HEK293 (cell line): ENCODE data around the gene LDB2.

Experiments
- YY1 ChIP-seq: fragments of 450-650 bp; formaldehyde crosslinking; IDR thresholded peaks from 2 replicates; pipeline ENCODE4 v1.5.1; 2018; ENCODE audit warnings: missing biosample characterization, missing genetic modification characterization
- ZNF292 ChIP-seq: fragments of 450-650 bp; formaldehyde crosslinking; IDR thresholded peaks from 2 replicates; pipeline ENCODE4 v1.5.1; 2016; ENCODE audit warnings: low read depth, missing biosample characterization, missing genetic modification characterization, borderline replicate concordance
- TF ChIP-seq, protein P1 (sequence below): fragments of 450-650 bp; formaldehyde crosslinking; IDR thresholded peaks from 2 replicates; pipeline ENCODE4 v1.5.1; 2016; ENCODE audit warnings: missing biosample characterization, missing genetic modification characterization, low read depth
- TF ChIP-seq, protein P2 (sequence below): fragments of 450-650 bp; formaldehyde crosslinking; IDR thresholded peaks from 2 replicates; pipeline ENCODE4 v1.5.1; 2017; ENCODE audit warnings: missing biosample characterization, missing genetic modification characterization
- TF ChIP-seq, protein P3 (sequence below): fragments of 450-650 bp; formaldehyde crosslinking; IDR thresholded peaks from 2 replicates; pipeline ENCODE4 v1.5.1; 2017; ENCODE audit warnings: missing biosample characterization, missing genetic modification characterization

DNA sequence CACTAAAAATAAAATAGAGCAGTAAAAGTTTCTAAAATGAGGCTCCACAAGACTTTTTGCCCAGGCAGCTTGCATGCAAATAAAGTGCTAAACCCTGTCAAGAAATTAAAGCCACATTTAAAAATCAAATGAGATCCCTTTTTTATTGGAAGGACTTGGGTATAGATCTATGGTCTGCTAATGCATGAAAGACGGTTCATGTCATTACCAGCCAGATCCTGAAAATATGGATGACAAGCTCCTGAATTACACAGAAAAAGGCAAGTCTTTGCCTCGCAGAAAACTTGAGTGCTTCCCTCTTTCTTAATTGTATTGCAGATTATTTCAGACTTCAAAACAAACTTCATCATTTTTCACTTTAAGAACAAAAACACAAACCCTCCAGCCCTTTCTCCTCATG lies 169.6 kb downstream of the LDB2 start:
- TF ChIP-seq, protein P1, sequence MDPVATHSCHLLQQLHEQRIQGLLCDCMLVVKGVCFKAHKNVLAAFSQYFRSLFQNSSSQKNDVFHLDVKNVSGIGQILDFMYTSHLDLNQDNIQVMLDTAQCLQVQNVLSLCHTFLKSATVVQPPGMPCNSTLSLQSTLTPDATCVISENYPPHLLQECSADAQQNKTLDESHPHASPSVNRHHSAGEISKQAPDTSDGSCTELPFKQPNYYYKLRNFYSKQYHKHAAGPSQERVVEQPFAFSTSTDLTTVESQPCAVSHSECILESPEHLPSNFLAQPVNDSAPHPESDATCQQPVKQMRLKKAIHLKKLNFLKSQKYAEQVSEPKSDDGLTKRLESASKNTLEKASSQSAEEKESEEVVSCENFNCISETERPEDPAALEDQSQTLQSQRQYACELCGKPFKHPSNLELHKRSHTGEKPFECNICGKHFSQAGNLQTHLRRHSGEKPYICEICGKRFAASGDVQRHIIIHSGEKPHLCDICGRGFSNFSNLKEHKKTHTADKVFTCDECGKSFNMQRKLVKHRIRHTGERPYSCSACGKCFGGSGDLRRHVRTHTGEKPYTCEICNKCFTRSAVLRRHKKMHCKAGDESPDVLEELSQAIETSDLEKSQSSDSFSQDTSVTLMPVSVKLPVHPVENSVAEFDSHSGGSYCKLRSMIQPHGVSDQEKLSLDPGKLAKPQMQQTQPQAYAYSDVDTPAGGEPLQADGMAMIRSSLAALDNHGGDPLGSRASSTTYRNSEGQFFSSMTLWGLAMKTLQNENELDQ (tag by site-specific recombination), result no peak
- TF ChIP-seq YY1 (tag by site-specific recombination) (no peak), ZNF292 (tag by site-specific recombination) (no peak)
- TF ChIP-seq, protein P2, sequence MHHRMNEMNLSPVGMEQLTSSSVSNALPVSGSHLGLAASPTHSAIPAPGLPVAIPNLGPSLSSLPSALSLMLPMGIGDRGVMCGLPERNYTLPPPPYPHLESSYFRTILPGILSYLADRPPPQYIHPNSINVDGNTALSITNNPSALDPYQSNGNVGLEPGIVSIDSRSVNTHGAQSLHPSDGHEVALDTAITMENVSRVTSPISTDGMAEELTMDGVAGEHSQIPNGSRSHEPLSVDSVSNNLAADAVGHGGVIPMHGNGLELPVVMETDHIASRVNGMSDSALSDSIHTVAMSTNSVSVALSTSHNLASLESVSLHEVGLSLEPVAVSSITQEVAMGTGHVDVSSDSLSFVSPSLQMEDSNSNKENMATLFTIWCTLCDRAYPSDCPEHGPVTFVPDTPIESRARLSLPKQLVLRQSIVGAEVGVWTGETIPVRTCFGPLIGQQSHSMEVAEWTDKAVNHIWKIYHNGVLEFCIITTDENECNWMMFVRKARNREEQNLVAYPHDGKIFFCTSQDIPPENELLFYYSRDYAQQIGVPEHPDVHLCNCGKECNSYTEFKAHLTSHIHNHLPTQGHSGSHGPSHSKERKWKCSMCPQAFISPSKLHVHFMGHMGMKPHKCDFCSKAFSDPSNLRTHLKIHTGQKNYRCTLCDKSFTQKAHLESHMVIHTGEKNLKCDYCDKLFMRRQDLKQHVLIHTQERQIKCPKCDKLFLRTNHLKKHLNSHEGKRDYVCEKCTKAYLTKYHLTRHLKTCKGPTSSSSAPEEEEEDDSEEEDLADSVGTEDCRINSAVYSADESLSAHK (tag by site-specific recombination), result no peak
- TF ChIP-seq, protein P3, sequence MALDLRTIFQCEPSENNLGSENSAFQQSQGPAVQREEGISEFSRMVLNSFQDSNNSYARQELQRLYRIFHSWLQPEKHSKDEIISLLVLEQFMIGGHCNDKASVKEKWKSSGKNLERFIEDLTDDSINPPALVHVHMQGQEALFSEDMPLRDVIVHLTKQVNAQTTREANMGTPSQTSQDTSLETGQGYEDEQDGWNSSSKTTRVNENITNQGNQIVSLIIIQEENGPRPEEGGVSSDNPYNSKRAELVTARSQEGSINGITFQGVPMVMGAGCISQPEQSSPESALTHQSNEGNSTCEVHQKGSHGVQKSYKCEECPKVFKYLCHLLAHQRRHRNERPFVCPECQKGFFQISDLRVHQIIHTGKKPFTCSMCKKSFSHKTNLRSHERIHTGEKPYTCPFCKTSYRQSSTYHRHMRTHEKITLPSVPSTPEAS, result no peak
